Colonic mucosa (tissue), 4 donors: ENCODE measurements around the gene PKM. TPM values are rescaled to one million over a fixed set of nuclear protein-coding genes. Genes with fewer than 3 reads are reported as not detected.
"Not testable (repeated sequence)": the region's sequence is repeated elsewhere in the genome, so short reads cannot be mapped to it uniquely, and the experiment has no call there.

Experiments
- DNase-seq: peaks from one replicate; pipeline ENCODE4 v3.0.0-alpha.2; 2020
- H3K27ac ChIP-seq: fragments of 200-600 bp; one replicate; pipeline ENCODE4 v1.8.0; 2021
- H3K27me3 ChIP-seq: fragments of 200-600 bp; one replicate; pipeline ENCODE4 v1.8.0; 2021
- H3K36me3 ChIP-seq: fragments of 200-600 bp; one replicate; pipeline ENCODE4 v1.8.0; 2021
- H3K4me1 ChIP-seq: fragments of 200-600 bp; one replicate; pipeline ENCODE4 v1.8.0; 2021; ENCODE audit warnings: mild to moderate bottlenecking
- H3K4me3 ChIP-seq: fragments of 200-600 bp; one replicate; pipeline ENCODE4 v1.8.0; 2021
- H3K9ac ChIP-seq, 2 donors: one replicate each; pipeline ENCODE4 v1.7.0; 2013; ENCODE audit warnings: control low read depth in 2 of 2, low read depth in 2 of 2, low read length in 2 of 2
- H3K9me3 ChIP-seq: fragments of 200-600 bp; one replicate; pipeline ENCODE4 v1.8.0; 2021
- intact Hi-C: fragments of 100-400 bp; cut with DNase I; formaldehyde crosslinking; loops from one replicate; pipeline ENCODE4 v1.14.1; 2022
- total RNA-seq, 2 donors: library from RNA; stranded (reverse); fragmentation: NEBNext Ultra II Directional in 1 of 2; extraction: Animal tissue kit (Norgen Biotek cat#: 25700) in 1 of 2; gene quantifications; one replicate each; pipeline ENCODE4 v1.2.1, GENCODE V29; 2021
- TF ChIP-seq, protein P1 (sequence below): fragments of 200-600 bp; IDR thresholded peaks from one replicate; pipeline ENCODE4 v1.8.0; 2022; ENCODE audit warnings: antibody characterized with exemption, mild to moderate bottlenecking
- donor health status: healthy.
- donor health status: DM: no; HTN: no; CAD: no.
- donor health status: DM: no; HTN: no; CAD: no.

PKM gene
- total RNA-seq: 100 to 1,000 TPM; 769 to 946 TPM

DNA sequence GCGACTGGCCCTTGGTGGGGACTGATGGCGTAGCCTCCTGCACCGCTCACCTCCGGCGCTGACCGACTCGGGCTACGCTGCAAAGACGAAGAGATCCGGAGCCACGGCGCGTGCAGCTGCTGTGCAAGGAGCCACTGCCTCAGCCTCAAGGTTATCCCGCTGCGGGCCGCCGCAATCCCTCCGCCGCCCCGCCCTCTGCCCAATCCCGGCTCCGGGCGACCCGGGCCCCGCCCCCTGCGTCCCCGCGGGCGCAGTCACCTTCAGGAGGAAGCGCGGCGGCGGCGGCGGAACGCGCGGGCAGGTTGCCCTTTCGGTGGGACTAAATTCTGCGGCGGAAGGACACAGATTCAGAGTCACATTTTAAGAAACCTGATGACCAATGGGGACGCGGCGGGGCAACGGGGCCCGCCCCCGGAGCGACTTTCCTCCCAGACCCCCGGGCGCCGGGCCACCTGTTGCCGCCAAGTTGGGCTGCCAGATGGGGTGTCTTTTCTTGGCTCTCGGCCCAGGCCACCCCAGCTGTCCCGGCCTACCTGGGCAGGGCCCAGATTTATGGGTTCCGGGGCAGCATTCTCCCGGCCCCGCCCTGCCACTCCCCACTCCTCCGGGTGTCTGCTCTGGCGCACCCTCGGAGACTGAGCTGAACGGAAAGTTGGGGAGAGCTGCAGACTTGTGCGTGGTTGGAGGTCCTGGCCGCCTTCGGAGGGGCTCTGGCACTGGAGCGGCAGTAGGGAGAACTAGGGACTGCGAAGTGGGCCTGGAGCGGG lies at the start of gene PKM:
Gene PKM (minus strand): TSS at position 125 of the 767 bp plus-strand sequence. CDS start 12,093 bp downstream, outside the sequence.
- H3K4me1 ChIP-seq: peaks cover 21% of the 10 kb centered on the region
- no peaks in the 10 kb centered on the region for H3K9me3 ChIP-seq
- peak within 1 kb of the TSS; percentile 99 for H3K27ac ChIP-seq
- TF ChIP-seq, protein P1, sequence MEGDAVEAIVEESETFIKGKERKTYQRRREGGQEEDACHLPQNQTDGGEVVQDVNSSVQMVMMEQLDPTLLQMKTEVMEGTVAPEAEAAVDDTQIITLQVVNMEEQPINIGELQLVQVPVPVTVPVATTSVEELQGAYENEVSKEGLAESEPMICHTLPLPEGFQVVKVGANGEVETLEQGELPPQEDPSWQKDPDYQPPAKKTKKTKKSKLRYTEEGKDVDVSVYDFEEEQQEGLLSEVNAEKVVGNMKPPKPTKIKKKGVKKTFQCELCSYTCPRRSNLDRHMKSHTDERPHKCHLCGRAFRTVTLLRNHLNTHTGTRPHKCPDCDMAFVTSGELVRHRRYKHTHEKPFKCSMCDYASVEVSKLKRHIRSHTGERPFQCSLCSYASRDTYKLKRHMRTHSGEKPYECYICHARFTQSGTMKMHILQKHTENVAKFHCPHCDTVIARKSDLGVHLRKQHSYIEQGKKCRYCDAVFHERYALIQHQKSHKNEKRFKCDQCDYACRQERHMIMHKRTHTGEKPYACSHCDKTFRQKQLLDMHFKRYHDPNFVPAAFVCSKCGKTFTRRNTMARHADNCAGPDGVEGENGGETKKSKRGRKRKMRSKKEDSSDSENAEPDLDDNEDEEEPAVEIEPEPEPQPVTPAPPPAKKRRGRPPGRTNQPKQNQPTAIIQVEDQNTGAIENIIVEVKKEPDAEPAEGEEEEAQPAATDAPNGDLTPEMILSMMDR: no peak
- H3K9ac ChIP-seq: peak within 1 kb of the TSS; percentile 82 to 98
- no peaks in the 10 kb centered on the region for H3K36me3 ChIP-seq
- DNase-seq: peak; percentile 99
- intact Hi-C loops: loop anchor here (5.0 kb wide), 1 partner anchor 41 kb away; the partner anchor contains the start of gene PARP6
- no peaks in the 10 kb centered on the region for H3K27me3 ChIP-seq
- peak within 1 kb of the TSS; percentile 87 for H3K4me3 ChIP-seq

GRCh38 chr15:72280751-72281150 lies 49.8 kb upstream of the PKM start:
- DNase-seq: no peak
- Histone ChIP-seq H3K9ac (no peak overlapping the region), H3K27ac (no peak overlapping the region), H3K4me3 (no peak overlapping the region), H3K9me3 (no peaks in the 10 kb centered on the region), H3K36me3 (no peaks in the 10 kb centered on the region), H3K27me3 (no peaks in the 10 kb centered on the region), H3K4me1 (no peaks in the 10 kb centered on the region)
- TF ChIP-seq, protein P1: no peak
- intact Hi-C loops: no loop called here

DNA sequence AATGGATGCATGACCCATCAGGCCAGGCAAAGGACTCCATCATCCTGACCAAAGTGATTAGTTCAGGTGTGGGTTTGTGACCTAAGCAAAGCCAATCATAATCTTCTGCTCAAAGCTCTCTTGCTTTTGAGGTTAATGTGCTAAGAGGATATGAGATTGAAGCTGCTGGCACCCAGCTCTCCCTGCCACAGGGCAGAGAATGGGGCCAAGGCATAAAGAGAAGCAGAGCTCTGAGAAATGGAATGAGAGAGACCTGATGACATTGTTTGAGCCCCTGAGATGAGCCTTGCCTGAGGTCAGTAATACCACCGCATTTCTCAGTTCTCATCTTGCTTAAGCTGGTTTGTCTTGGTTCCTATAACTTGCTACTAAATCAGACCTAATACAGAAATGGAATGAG lies 47.7 kb upstream of the PKM start:
- Histone ChIP-seq H3K36me3 (no peaks in the 10 kb centered on the region), H3K4me3 (no peak overlapping the region), H3K9me3 (no peaks in the 10 kb centered on the region), H3K27ac (no peak overlapping the region), H3K4me1 (no peaks in the 10 kb centered on the region), H3K9ac (no peak overlapping the region), H3K27me3 (no peaks in the 10 kb centered on the region)
- intact Hi-C loops: no loop called here
- TF ChIP-seq, protein P1: no peak
- DNase-seq: no peak

DNA sequence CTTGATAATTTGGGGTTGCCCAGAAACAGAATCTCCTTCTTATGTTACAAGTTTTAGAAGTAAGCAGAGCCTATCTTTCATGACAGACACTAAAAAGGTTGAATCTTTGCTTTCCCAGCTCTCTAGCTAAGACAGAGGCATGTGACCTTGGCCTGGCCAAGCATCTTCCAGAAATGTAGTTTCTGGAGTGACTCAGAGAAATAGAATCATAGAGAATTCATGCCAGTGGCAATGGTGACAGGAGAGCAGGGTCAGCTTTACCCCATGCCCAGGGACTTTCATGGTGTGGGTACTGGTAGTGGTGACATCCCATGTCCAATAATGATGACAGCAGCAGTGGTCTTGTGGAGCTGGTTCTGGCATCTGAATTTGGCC lies 45.3 kb upstream of the PKM start:
- no peak overlapping the region for H3K9ac ChIP-seq
- peaks cover 7% of the 10 kb centered on the region for H3K4me1 ChIP-seq
- H3K9me3 ChIP-seq: no peaks in the 10 kb centered on the region
- TF ChIP-seq, protein P1: no peak
- H3K27ac ChIP-seq: no peak overlapping the region
- H3K4me3 ChIP-seq: no peak overlapping the region
- no peaks in the 10 kb centered on the region for H3K27me3 ChIP-seq
- intact Hi-C loops: no loop called here
- DNase-seq: no peak
- no peaks in the 10 kb centered on the region for H3K36me3 ChIP-seq

DNA sequence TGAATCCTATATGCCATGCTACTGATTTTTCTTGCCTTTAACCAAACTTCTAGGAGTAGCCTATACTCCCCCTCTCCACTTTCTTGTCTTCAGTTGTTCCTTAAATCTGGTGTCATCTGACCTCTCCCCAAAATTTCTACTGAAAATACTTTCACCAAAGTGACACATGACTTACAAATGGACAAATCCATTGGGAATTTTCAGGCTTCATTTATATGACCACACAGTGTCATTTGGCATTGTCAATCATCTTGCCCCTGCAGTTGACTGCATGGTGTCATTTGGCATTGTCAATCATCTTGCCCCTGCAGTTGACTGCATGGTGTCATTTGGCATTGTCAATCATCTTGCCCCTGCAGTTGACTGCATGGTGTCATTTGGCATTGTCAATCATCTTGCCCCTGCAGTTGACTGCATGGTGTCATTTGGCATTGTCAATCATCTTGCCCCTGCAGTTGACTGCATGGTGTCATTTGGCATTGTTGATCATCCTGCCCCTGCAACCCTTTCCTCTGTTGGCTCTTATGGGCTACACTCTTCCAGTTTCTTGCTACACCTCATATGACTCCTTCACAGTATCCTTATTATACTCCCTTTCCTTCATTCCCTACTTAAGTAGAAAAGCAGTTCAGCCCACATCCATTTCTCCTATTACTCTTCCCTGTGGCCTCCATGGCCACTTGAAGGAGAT lies 44.8 kb upstream of the PKM start:
- H3K4me3 ChIP-seq, DNase-seq, H3K27ac ChIP-seq, H3K4me1 ChIP-seq, intact Hi-C loops, H3K36me3 ChIP-seq, H3K9ac ChIP-seq, H3K9me3 ChIP-seq, H3K27me3 ChIP-seq: not testable (repeated sequence)

GRCh38 chr15:72272997-72273352 lies 42.0 kb upstream of the PKM start:
- Histone ChIP-seq H3K9ac (peak overlapping the region; percentile 5 to 51), H3K27ac (peak overlapping the region; percentile 28), H3K4me3 (peak overlapping the region; percentile 27), H3K27me3 (no peaks in the 10 kb centered on the region), H3K36me3 (no peaks in the 10 kb centered on the region), H3K4me1 (peaks cover 7% of the 10 kb centered on the region), H3K9me3 (no peaks in the 10 kb centered on the region)
- TF ChIP-seq, protein P1: no peak
- intact Hi-C loops: loop anchor here (5.0 kb wide), 2 partner anchors 41 to 76 kb away; partner anchors contain the start of genes GRAMD2A and PKM
- DNase-seq: no peak
